Testis (tissue), 3 donors: Measurements from ENCODE around the gene DLGAP5. TPM values are rescaled to one million over a fixed set of nuclear protein-coding genes. Genes with fewer than 3 reads are reported as not detected.

Experiments used
- DNase-seq: peaks from one replicate; pipeline ENCODE4 v3.0.0-alpha.2; 2019
- H3K27ac ChIP-seq, 2 donors: fragments of 200-600 bp; sonication (generic); one replicate each; pipeline ENCODE4 v1.5.1; 2019
- H3K27me3 ChIP-seq: fragments of 200-600 bp; sonication (generic); one replicate; pipeline ENCODE4 v1.5.1; 2019
- H3K36me3 ChIP-seq: fragments of 200-600 bp; sonication (generic); one replicate; pipeline ENCODE4 v1.5.1; 2017; ENCODE audit warnings: low read depth; ENCODE audit errors: missing control alignments
- H3K4me1 ChIP-seq: fragments of 200-600 bp; sonication (generic); one replicate; pipeline ENCODE4 v1.5.1; 2019
- H3K4me3 ChIP-seq, 2 donors: fragments of 200-600 bp; sonication (generic); one replicate each; pipeline ENCODE4 v1.5.1; 2017 to 2019
- H3K9me3 ChIP-seq: fragments of 200-600 bp; sonication (generic); one replicate; pipeline ENCODE4 v1.5.1; 2017
- POLR2A ChIP-seq: fragments of 450-650 bp; IDR thresholded peaks from one replicate; pipeline ENCODE4 v1.6.1; 2017; ENCODE audit warnings: antibody characterized with exemption, mild to moderate bottlenecking, moderate library complexity
- WGBS, 2 donors: methylation state at CpG; one replicate each; pipeline ENCODE4 v1.1.5; 2018; 5-methylcytosine and 5-hydroxymethylcytosine counted together
- intact Hi-C: fragments of 100-400 bp; cut with DNase I; formaldehyde crosslinking; loops from one replicate; pipeline ENCODE4 v1.15.1; 2023; ENCODE audit warnings: low total_unique reads
- polyA plus RNA-seq: library from polyadenylated mRNA; stranded (reverse); fragments of 350-450 nt; fragmentation: Illumina TruSeq; extraction: RNeasy Lipid Tissue Mini Kit (QIAGEN cat#74804); gene quantifications from one replicate; pipeline ENCODE4 v1.2.3, GENCODE V29; 2014; ENCODE audit warnings: low read depth, low replicate concordance; ENCODE audit not compliant: insufficient read depth
- total RNA-seq, 2 donors: library from RNA; depleted of rRNA; stranded (reverse); fragments of >200 nt; gene quantifications; one replicate each; pipeline ENCODE4 v1.2.3, GENCODE V29; 2016
- TF ChIP-seq, protein P1 (sequence below), 3 experiments: fragments of 450-650 bp in 2 of 3; fragments of 200-600 bp in 1 of 3; sonication (generic) in 1 of 3; IDR thresholded peaks; one replicate each; pipeline ENCODE4 v1.5.1; 2016 to 2019; ENCODE audit warnings: antibody characterized with exemption in 3 of 3, mild to moderate bottlenecking in 2 of 3, moderate library complexity in 1 of 3

Gene DLGAP5
- total and polyA plus RNA-seq, 3 donors from 2014 or later = 11.2 to 17.2 (median 15.2) TPM

- no peak for TF ChIP-seq POLR2A
- TF ChIP-seq, protein P1, sequence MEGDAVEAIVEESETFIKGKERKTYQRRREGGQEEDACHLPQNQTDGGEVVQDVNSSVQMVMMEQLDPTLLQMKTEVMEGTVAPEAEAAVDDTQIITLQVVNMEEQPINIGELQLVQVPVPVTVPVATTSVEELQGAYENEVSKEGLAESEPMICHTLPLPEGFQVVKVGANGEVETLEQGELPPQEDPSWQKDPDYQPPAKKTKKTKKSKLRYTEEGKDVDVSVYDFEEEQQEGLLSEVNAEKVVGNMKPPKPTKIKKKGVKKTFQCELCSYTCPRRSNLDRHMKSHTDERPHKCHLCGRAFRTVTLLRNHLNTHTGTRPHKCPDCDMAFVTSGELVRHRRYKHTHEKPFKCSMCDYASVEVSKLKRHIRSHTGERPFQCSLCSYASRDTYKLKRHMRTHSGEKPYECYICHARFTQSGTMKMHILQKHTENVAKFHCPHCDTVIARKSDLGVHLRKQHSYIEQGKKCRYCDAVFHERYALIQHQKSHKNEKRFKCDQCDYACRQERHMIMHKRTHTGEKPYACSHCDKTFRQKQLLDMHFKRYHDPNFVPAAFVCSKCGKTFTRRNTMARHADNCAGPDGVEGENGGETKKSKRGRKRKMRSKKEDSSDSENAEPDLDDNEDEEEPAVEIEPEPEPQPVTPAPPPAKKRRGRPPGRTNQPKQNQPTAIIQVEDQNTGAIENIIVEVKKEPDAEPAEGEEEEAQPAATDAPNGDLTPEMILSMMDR (IDR thresholded peaks at IDR 0.05) = no peak
- H3K9me3 ChIP-seq = no peaks in the 10 kb centered on the region
- 30 to 40% methylated on average over 11 of the region's 11 CpGs for whole genome bisulfite sequencing, 2 donors
- peak overlapping the region; percentile 50 to 69 for H3K4me3 ChIP-seq
- H3K36me3 ChIP-seq = no peaks in the 10 kb centered on the region
- intact Hi-C loops = no loop called here
- no peak for DNase-seq
- H3K4me1 ChIP-seq = peaks cover 5% of the 10 kb centered on the region
- H3K27ac ChIP-seq = peak overlapping the region; percentile 13 to 74
- H3K27me3 ChIP-seq = no peaks in the 10 kb centered on the region
Observed at GRCh38 chr14:55192054-55192621, 753 bp upstream of the DLGAP5 start.

- DNase-seq = no peak
- Histone ChIP-seq H3K4me1 (peaks cover 5% of the 10 kb centered on the region), H3K9me3 (no peaks in the 10 kb centered on the region), H3K36me3 (no peaks in the 10 kb centered on the region), H3K4me3 (peak overlapping the region; percentile 50 to 69), H3K27me3 (no peaks in the 10 kb centered on the region), H3K27ac (no peak overlapping the region)
- 4 to 7% methylated on average over 8 of the region's 8 CpGs for WGBS, 2 donors
- intact Hi-C loops = no loop called here
- no peak for TF ChIP-seq POLR2A
- TF ChIP-seq, protein P1 (IDR thresholded peaks at IDR 0.05) = no peak
Observed at GRCh38 chr14:55190906-55191202, 531 bp downstream of the DLGAP5 start.

DNA sequence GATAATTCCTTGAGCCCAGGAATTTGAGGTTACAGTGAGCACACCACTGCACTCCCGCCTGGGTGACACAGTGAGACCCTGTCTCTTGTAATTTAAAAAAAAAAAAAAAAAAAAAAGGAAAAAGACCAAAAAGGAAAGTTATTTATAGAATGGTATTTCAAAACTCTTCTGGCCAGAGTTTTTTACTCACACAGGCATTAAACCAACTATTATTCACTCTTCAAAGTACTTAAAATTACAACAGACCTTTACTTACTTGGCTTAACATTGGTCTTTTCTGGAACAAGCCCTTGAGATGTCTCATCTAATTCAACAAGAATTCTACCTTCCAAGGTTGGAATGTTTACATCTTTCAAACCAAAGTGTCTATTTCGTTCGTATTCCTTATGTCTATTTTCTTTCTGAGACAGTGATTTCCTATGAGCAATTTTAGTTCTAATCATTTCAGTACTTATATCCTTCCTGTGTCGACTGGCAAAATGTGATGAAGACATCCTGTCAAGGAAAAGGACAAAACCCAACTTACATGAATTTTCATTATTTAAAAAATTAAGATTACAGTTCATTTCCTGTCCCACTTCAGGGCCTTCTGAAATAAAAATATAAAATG is 2.6 kb downstream of the DLGAP5 start:
- H3K4me1 ChIP-seq = no peaks in the 10 kb centered on the region
- TF ChIP-seq POLR2A = no peak
- TF ChIP-seq, protein P1 (IDR thresholded peaks at IDR 0.05) = no peak
- no peaks in the 10 kb centered on the region for H3K27me3 ChIP-seq
- 85 to 87% methylated on average over 4 of the region's 4 CpGs for WGBS, 2 donors
- H3K4me3 ChIP-seq = no peak overlapping the region
- H3K36me3 ChIP-seq = no peaks in the 10 kb centered on the region
- intact Hi-C loops = no loop called here
- H3K9me3 ChIP-seq = no peaks in the 10 kb centered on the region
- H3K27ac ChIP-seq = no peak overlapping the region
- DNase-seq = no peak

DNA sequence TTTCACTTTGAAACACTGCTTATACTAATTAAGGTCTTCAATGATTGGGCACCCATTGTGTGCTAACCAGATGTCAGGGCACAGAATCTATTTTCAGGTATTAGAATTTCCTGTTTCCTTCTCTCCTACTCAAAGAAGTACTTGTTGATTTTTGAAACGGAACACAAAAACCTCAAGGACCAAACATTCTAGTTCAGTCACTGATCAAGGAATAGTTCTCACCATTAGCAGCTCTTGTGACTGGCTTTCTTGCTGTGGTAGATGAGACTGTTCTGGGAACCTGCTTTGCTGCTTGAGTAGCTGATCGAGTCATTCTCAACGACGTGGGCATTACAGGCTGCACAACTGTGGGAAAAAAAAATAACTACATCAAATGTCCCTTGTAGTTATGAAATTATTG is 11.0 kb downstream of the DLGAP5 start:
- no peaks in the 10 kb centered on the region for H3K36me3 ChIP-seq
- no peak overlapping the region for H3K27ac ChIP-seq
- no peak for DNase-seq
- H3K4me1 ChIP-seq = no peaks in the 10 kb centered on the region
- no peak overlapping the region for H3K4me3 ChIP-seq
- TF ChIP-seq POLR2A = no peak
- TF ChIP-seq, protein P1 (IDR thresholded peaks at IDR 0.05) = no peak
- no peaks in the 10 kb centered on the region for H3K27me3 ChIP-seq
- intact Hi-C loops = no loop called here
- H3K9me3 ChIP-seq = no peaks in the 10 kb centered on the region
- WGBS, 2 donors = 77 to 84% methylated on average over 4 of the region's 4 CpGs

DNA sequence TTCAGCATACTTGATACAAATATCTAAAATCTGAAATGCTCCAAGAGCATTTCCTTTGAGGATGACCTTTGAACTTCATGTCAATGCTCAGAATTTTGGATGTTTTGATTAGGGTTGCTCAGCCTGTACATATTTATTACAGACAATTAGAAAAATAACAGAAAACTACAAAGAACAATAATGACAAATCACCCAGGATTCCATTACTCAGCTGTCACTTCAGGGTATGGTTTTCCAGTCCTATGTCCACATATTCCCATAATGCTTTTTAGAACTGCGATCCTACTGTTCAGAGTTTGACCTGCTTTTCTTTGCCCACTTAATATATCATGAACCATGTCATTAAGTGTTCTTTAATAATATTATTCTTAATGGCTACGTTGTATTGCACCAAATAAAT is 11.4 kb downstream of the DLGAP5 start:
- intact Hi-C loops = no loop called here
- no peaks in the 10 kb centered on the region for H3K36me3 ChIP-seq
- 84 to 89% methylated on average over 2 of the region's 2 CpGs for WGBS, 2 donors
- H3K27me3 ChIP-seq = no peaks in the 10 kb centered on the region
- no peak overlapping the region for H3K27ac ChIP-seq
- DNase-seq = no peak
- H3K4me3 ChIP-seq = no peak overlapping the region
- H3K4me1 ChIP-seq = no peaks in the 10 kb centered on the region
- TF ChIP-seq POLR2A = no peak
- TF ChIP-seq, protein P1 (IDR thresholded peaks at IDR 0.05) = no peak
- H3K9me3 ChIP-seq = no peaks in the 10 kb centered on the region
